Stimulated activated effector memory CD8-positive, alpha-beta T cell treated with anti-CD3 and anti-CD28 coated beads, Interleukin-12 subunit alpha, Interleukin-12 subunit beta, amount 100 ng/mL, for 72 hours (primary cell): ENCODE data around the gene FAM83F.

Source experiments
- ATAC-seq: fragments of 150-1000 bp; cut with Tn5 transposase; 2 replicates; pipeline ENCODE4 v1.10.0; 2021
- DNase-seq, 2 donors: peaks; one replicate each; pipeline ENCODE4 v3.0.0; 2021 to 2022; ENCODE audit warnings: low spot score in 2 of 2
- H3K27ac Mint-ChIP-seq: one replicate; pipeline ENCODE4 v1.8.0; 2022; ENCODE audit warnings: mild to moderate bottlenecking, mixed read lengths
- H3K36me3 Mint-ChIP-seq: one replicate; pipeline ENCODE4 v1.8.0; 2022; ENCODE audit warnings: mild to moderate bottlenecking, mixed read lengths
- H3K4me1 Mint-ChIP-seq: one replicate; pipeline ENCODE4 v1.8.0; 2022; ENCODE audit warnings: mixed read lengths
- H3K4me3 Mint-ChIP-seq: one replicate; pipeline ENCODE4 v1.8.0; 2022; ENCODE audit warnings: mild to moderate bottlenecking, mixed read lengths
- H3K9me3 Mint-ChIP-seq: one replicate; pipeline ENCODE4 v1.8.0; 2022; ENCODE audit warnings: mixed read lengths

FAM83F gene

DNA sequence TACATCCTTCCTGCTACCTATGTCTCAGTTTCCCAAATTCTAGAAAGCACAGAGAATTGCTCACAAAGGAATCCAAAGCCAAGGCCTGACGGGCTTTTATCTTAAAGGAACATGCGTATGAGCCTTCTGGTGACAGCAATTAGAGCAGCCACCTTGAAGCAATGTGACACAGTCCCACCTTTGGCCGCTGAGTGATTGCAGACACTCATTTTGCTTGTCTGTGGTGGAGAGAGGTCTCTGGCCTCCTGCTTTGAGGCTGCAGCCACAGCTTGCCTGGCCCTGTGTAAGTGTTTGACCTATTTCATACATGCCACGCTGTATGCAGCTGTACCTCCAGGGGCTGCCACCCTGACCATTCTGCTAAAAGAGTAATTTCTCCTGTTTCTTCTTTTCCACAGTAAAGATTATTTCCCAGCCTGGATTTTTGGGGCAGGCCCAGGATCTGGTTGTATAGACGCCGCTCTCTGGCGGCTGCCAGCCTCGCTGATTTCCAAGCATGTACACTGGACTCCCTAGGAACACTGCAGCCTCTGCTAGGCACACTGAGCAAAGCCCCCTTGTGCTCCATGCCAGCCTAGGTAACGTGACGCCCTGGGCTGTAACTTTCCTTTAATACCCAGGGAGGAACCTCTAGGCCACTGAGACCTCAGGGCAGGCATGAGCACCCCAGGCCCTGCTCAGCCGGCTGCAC lies 35.7 kb upstream of the FAM83F start:
- peaks cover 99% of the 10 kb centered on the region for H3K36me3 Mint-ChIP-seq
- peak overlapping the region; percentile 41 for H3K4me3 Mint-ChIP-seq
- H3K27ac Mint-ChIP-seq, result peak overlapping the region; percentile 48
- peaks cover 92% of the 10 kb centered on the region for H3K4me1 Mint-ChIP-seq
- ATAC-seq (peak; percentile 52), DNase-seq (no peak)
- H3K9me3 Mint-ChIP-seq, result no peaks in the 10 kb centered on the region

DNA sequence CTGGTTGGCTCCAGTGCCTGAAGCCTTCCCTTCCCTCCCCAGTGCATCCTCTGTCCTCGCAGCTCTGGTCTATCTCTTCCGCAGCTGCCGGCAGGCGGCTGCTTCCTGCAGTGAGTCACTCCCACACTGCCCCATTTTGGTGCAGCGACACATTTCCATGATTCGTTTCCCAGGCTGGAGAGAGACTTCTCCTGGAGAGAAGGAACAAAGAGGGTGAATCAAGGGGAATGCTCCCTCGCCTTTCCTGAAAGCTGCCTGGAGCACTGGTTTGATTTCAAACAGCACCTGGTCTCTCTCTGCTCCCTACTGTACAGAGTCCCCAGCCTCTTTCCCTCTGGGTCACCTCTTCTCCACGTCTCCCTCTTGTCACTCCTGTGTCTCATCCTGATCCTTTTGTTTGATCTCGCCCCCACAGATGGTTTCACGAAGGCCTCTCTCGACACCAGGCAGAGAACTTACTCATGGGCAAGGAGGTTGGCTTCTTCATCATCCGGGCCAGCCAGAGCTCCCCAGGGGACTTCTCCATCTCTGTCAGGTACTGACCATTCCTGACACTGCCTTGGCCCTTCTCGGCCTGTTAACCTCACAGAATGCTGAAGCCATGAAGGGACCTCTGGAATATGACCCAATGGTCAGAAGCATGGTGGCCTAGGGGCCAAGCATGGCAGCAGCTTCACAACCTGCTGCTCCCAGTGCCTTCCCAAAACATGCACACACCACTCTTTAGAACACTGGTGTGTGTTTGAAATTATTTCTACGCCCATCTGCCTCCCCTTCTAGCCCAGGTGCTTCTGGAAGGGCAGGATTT lies 34.9 kb upstream of the FAM83F start, which contains the start of gene TMA7B:
TMA7B (plus strand) TSS at position 758 of the 808 bp plus-strand sequence. CDS start 3,978 bp downstream, outside the sequence.
- H3K27ac Mint-ChIP-seq, result peak within 1 kb of the TSS; percentile 48
- DNase-seq (no peak), ATAC-seq (peak; percentile 24)
- peak within 1 kb of the TSS; percentile 41 for H3K4me3 Mint-ChIP-seq
- H3K36me3 Mint-ChIP-seq, result peaks cover 99% of the 10 kb centered on the region
- H3K9me3 Mint-ChIP-seq, result no peaks in the 10 kb centered on the region
- peaks cover 86% of the 10 kb centered on the region for H3K4me1 Mint-ChIP-seq

DNA sequence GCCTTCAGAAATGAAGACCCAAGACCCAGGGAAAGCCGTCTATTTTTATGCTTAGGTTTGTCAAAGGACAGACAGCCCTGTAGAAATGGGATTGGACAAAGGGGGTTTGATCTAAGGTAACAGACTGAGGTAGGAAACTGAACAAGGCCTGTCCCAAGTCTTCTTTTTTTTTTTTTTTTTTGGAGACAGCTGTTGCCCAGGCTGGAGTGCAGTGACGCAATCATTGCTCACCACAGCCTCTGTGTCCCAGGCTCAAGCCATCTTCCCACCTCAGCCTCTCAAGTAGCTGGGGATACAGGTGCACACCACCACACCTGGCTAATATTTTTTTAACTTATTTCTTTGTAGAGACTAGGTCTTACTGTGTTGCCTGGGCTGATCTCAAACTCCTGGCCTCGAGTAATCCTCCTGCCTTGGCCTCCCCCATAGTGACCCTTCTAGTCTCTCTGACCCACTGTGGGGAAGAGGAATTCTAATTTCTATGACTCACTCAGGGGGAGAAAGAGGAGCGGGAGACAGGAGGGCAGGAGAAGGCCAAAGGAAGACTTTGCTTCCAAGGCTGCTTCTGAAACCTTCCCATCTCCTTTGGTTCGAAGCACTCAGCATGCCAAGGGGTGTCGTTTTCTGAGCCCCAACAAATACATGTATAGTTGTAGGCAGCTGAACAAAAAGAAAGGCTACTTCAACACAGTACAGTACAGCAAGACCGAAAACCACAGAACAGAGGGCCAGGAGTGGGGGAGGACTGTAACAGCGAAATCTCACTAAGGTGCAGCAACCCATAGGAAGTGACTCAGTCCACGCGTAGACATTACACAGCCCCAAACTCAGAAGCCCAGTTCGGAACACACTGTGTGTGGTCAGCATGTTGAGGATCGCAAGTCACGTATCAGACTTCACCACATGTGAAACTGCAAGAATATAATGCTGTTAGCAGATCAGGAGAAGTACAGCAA lies 33.7 kb upstream of the FAM83F start:
- ATAC-seq (peak; percentile 99), DNase-seq (peak; percentile 57 to 88)
- Mint-ChIP-seq H3K4me3 (peak overlapping the region; percentile 41), H3K27ac (peak overlapping the region; percentile 48), H3K9me3 (no peaks in the 10 kb centered on the region), H3K4me1 (peaks cover 74% of the 10 kb centered on the region), H3K36me3 (peaks cover 99% of the 10 kb centered on the region)

- H3K36me3 Mint-ChIP-seq, result peaks cover 99% of the 10 kb centered on the region
- H3K27ac Mint-ChIP-seq, result peak overlapping the region; percentile 18
- DNase-seq, result no peak
- ATAC-seq, result no peak
- peaks cover 68% of the 10 kb centered on the region for H3K4me1 Mint-ChIP-seq
- H3K4me3 Mint-ChIP-seq, result peak overlapping the region; percentile 41
- H3K9me3 Mint-ChIP-seq, result no peaks in the 10 kb centered on the region
These were observed 32.7 kb upstream of the FAM83F start for GRCh38 chr22:39962071-39962470.

DNA sequence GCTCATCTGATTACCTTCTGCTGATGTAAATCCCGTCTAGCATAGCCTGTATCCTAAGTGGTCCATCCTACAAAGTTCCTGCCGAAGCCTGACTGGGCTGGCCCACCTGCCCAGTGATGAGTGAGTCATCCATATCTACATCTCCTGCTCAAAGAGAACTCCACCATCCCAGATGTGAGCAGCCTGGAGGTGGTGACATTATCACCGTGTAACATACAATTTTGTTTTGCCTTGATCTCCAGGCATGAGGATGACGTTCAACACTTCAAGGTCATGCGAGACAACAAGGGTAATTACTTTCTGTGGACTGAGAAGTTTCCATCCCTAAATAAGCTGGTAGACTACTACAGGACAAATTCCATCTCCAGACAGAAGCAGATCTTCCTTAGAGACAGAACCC lies 29.0 kb upstream of the FAM83F start:
- ATAC-seq, result no peak
- H3K36me3 Mint-ChIP-seq, result peaks cover 99% of the 10 kb centered on the region
- no peak for DNase-seq

GRCh38 chr22:39966470-39966869 lies 28.3 kb upstream of the FAM83F start:
- Mint-ChIP-seq H3K36me3 (peaks cover 99% of the 10 kb centered on the region), H3K9me3 (no peaks in the 10 kb centered on the region), H3K4me1 (peaks cover 24% of the 10 kb centered on the region), H3K4me3 (no peak overlapping the region), H3K27ac (peak overlapping the region; percentile 56)
- DNase-seq (no peak), ATAC-seq (no peak)

More for the DNA sequence above, 29.0 kb upstream of the FAM83F start:
- Mint-ChIP-seq H3K4me1 (peaks cover 31% of the 10 kb centered on the region), H3K27ac (peak overlapping the region; percentile 56), H3K4me3 (no peak overlapping the region), H3K9me3 (no peaks in the 10 kb centered on the region)

GRCh38 chr22:39967103-39967829 lies 27.5 kb upstream of the FAM83F start:
- Mint-ChIP-seq H3K9me3 (no peaks in the 10 kb centered on the region), H3K4me3 (no peak overlapping the region), H3K36me3 (peaks cover 99% of the 10 kb centered on the region), H3K27ac (peak overlapping the region; percentile 56), H3K4me1 (peaks cover 23% of the 10 kb centered on the region)
- DNase-seq (no peak), ATAC-seq (no peak)

DNA sequence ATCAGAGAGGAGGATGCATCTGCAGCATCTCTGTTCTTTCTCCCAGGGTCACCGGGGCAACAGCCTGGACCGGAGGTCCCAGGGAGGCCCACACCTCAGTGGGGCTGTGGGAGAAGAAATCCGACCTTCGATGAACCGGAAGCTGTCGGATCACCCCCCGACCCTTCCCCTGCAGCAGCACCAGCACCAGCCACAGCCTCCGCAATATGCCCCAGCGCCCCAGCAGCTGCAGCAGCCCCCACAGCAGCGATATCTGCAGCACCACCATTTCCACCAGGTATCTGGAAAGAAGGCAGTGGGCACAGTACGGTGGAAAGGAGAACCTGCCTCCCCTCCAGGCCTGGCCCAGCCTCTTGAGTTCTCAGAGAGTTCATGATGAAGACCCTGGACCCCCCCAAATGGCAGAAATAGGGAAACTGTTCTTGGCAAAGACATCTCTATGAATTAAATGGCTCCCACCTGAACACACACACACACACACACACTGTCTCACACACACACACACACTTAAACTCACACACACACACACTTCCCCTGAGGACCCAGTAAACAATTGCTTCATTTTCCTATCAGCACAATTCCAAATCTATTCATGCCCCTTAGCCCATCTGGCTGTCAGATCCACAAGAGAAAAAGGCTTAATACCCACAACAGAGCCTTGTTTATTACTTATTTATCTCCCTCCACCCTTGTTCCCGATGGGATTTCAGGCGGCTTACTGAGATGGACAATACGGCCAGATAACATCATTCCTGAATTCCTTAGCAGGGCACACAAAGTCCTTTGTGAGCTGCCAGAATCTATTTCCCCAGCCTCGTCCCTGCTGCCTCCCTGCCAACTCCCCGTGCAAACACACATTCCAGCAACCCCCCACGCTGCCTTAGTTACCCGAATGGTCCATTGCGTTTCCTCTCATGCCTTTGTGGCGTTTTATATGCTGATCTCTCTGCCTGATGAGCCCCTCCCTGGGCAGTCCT lies 26.5 kb upstream of the FAM83F start:
- Mint-ChIP-seq H3K4me1 (peaks cover 22% of the 10 kb centered on the region), H3K4me3 (no peak overlapping the region), H3K36me3 (peaks cover 100% of the 10 kb centered on the region), H3K9me3 (no peaks in the 10 kb centered on the region), H3K27ac (peak overlapping the region; percentile 83)
- DNase-seq, result no peak
- no peak for ATAC-seq

DNA sequence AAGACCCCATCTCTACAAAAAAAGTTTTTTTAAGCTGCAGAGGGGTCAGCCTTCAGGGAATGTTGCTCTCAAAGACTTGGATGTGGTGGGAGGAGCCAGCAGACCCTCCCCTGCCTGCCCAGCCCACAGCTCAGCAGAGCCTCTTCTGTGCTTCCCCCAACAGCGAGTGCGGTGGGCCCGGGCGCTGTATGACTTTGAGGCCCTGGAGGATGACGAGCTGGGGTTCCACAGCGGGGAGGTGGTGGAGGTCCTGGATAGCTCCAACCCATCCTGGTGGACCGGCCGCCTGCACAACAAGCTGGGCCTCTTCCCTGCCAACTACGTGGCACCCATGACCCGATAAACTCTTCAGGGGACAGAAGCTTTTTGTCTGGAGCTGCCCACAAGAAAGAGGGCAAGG lies 24.0 kb upstream of the FAM83F start:
- Mint-ChIP-seq H3K36me3 (peaks cover 84% of the 10 kb centered on the region), H3K27ac (peak overlapping the region; percentile 88), H3K9me3 (no peaks in the 10 kb centered on the region), H3K4me1 (peaks cover 12% of the 10 kb centered on the region), H3K4me3 (no peak overlapping the region)
- DNase-seq (no peak), ATAC-seq (no peak)

DNA sequence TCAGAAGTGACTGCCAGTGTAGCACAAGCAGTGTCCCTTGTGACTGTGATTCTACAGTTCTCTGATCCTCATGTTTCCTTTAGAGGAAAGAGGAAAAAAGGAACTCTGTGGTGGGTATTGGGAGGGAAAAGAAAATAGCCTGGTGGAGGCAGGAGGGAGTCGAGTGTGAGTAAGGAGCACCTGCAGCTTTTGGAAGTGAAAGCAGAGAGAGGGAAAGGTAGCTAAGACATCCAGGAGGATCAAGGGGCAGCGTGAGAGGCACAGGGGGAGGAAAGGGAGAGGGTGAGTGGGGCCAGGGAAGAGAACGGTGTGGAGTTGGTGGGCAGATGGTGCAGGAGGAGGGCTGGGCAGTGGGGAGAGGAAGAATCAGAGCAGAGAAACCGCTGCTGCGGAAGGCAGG lies 22.1 kb upstream of the FAM83F start:
- H3K36me3 Mint-ChIP-seq, result peaks cover 69% of the 10 kb centered on the region
- peak overlapping the region; percentile 88 for H3K27ac Mint-ChIP-seq
- peaks cover 12% of the 10 kb centered on the region for H3K4me1 Mint-ChIP-seq
- no peak for DNase-seq
- no peaks in the 10 kb centered on the region for H3K9me3 Mint-ChIP-seq
- H3K4me3 Mint-ChIP-seq, result no peak overlapping the region
- ATAC-seq, result no peak

GRCh38 chr22:39973656-39974055 lies 21.1 kb upstream of the FAM83F start:
- Mint-ChIP-seq H3K4me3 (no peak overlapping the region), H3K27ac (peak overlapping the region; percentile 88), H3K4me1 (peaks cover 12% of the 10 kb centered on the region), H3K9me3 (no peaks in the 10 kb centered on the region), H3K36me3 (peaks cover 61% of the 10 kb centered on the region)
- ATAC-seq, result no peak
- no peak for DNase-seq

GRCh38 chr22:39974065-39974464 lies 20.7 kb upstream of the FAM83F start:
- peaks cover 16% of the 10 kb centered on the region for H3K4me1 Mint-ChIP-seq
- H3K4me3 Mint-ChIP-seq, result no peak overlapping the region
- peak overlapping the region; percentile 88 for H3K27ac Mint-ChIP-seq
- H3K9me3 Mint-ChIP-seq, result no peaks in the 10 kb centered on the region
- ATAC-seq, result no peak
- no peak for DNase-seq
- H3K36me3 Mint-ChIP-seq, result peaks cover 57% of the 10 kb centered on the region

DNA sequence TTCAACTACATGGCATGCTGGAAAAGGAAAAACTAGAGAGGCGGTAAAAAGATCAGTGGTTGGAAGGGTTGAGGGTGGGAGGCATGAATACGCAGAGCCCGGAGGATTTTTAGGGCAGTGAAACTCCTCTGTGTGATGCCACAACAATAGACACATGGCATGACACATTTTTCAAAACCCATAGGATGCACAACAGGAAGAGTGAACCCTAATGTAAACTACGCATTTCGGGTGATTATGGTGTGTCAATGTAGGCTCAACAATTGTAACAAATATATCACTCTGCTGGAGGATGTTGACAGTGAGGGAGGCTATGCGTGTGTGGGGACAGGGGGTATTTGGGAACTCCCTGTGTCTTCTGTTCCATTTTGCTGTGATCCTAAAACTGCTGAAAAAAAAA lies 15.7 kb upstream of the FAM83F start:
- H3K4me3 Mint-ChIP-seq, result no peak overlapping the region
- peaks cover 20% of the 10 kb centered on the region for H3K4me1 Mint-ChIP-seq
- ATAC-seq (peak; percentile 77), DNase-seq (no peak)
- H3K36me3 Mint-ChIP-seq, result peaks cover 7% of the 10 kb centered on the region
- H3K9me3 Mint-ChIP-seq, result no peaks in the 10 kb centered on the region
- H3K27ac Mint-ChIP-seq, result no peak overlapping the region
